Globus pallidus (tissue), 1 donor: ENCODE data around the gene GOLT1A.

Experiments
- DNase-seq: peaks from one replicate; pipeline ENCODE4 v3.0.0-alpha.2; 2015; ENCODE audit warnings: low spot score

GOLT1A gene

DNA sequence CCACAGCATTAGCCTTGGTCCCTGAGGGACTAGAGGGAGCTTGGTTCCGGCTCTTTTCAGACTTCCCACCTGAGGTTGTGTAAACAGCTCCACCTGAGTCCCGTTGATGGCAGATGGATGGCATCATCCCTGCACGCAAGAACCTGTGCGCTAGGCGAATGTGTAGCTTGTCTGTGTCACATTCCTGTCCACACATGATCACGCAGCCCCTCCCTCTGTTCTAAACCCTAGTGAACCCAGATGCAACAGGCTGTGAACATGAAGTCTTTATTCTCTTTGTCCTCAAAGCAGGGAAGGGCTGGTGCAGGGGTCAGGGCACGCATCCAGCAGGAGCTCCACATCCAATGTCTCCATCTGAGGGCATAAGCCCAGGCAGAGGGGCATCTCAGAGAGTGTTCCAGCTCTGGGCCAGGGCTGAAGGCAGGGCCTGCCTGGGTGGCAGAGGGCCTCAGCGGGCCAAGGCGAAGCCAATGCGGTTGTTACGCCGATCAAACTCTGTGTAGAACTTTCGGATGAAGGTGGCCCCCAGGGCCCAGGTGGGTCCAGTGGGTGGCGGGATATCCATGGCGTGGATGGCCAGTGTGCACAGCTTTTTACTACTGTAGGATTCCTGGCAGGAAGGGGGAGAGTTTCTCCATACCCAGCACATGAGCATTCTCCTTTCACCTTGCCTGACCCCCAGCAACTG, 59.1 kb downstream of the GOLT1A start:
- DNase-seq, result no peak

DNA sequence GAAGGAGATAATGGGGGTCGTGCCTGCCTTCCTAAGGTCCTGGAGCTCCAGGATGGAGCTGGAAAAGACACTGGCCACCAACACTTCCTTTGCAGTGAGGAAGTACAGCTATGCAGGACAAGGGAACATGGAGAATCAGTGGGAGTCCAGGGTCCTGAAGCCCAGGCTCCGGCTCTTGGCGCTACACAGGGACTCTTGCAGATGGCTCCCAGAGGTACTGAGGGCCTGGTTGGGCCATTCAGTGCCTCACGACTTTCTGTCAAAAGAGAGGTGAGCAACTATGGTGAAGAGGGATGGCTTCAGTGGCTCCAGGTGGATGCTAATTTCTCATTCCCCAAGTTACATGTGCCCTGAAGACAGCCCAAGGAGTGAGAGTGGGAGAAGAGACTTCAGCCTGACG, 60.1 kb downstream of the GOLT1A start:
- DNase-seq, result no peak

DNA sequence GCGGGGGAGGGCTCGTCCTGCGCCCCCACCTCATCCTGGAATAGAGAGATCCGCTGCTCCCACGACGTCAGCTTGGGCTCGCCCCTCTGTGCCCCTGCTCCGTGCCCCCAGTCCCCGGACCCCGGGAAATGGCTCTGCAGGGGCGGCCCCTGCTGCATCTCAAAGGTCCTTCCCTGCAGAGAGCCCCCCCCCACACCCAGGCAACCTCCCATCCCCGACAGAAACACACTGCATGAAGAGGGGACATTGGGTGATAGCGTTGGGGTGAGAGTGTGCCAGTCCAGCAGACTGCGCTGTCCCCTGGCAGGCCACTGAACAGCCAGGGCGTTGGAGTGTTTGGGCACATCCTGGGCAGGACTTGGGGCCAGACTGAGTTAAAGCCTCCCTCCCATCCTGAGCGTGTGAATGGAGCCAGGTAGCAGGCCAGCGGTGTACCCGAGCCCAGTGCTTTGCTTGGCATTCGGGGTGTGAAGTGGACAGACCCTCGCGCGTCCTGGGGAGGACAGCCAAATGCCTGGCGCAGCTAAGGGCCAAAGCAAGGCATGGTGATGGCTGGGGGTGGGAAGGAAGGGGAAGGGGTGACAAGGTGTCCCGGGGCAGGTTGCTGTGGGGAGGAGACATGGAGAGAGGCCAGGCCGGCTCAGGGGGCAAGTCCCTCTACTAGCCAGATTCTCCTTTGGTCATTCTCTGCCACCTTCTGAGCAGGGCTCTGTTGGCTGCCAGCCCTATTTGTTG, 61.3 kb downstream of the GOLT1A start:
- no peak for DNase-seq

DNA sequence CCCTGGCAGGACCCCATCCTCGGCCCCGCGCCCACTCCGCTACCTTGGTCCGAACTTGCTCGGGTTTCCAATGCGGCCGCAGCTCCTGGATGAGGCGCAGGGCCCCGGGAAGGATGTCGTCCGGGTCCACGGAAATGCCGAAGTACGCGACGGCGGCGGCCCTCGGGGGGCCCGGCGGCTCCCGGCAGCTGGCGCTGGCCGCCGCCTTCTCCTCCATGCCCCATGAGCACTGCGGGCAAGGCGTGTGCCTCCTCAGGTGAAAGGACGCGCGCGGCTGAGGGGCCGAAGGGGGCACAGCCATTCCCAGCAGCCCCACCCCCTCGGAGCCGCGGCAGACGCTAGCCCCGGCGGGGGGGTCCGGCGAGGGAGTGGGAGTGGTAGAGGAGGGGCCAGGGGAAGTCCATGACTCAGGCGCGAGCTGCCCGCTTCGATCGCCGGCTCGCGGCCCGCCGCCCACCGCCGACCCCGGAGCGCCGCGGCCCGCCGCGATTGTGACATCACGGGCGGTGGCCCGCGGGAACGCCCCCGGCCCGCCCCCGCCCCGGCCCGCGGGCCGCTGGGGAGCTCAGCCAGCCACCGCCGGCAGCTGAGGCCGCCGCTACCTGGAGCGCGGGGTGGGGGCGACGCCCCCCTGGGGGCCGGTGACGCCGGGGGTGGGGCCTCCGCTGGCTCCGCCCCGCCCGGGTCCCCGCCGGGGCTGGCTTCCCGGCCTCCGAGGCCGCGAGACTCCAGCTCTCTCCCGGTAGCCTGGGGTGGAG, 62.1 kb downstream of the GOLT1A start, which contains the start of gene ETNK2:
TSS of gene ETNK2 (minus strand) at position 493 of the 758 bp plus-strand sequence. CDS start at position 301, 192 bp downstream.
- DNase-seq, result no peak

DNA sequence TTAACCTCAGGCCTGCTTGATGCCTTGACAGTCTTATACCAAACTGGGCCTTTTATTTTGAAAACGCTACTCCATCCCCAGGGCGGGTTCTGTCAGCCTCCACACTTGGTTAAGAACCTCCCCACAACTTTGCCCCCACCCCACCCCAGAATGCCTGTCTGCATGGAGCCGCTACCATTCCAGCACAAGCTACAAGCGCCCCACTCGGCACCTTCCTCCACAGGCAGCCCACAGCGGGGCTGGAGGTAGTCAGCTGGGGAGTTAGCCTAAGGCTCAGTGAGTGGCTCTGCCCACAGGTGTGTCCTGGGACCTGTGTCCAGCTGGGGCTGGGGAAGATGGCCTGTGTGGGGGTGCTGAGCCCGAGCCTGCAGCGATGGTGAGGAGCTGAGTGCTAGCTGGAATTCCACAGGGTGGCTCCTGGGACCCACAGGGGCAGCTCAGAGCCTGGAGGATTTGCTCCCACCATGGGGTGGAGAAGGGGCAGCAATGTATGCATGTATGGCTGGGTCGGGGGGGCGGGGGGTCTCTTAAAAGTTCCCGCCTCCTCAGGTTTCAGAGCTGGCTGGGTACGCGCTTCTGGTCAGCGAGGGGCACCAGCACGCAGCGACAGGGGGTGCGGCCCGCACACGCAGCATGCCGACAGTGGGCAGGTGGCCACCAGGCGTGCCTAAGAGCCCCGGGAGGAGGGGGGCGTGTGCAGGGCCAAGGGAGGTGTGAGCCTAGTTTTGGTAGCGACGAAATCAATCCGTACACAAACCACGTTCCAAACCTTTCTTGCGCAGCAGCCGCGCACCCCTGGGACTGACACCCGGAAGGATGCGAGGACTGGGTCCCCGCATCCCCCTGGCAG, 62.9 kb downstream of the GOLT1A start:
- DNase-seq, result no peak

DNA sequence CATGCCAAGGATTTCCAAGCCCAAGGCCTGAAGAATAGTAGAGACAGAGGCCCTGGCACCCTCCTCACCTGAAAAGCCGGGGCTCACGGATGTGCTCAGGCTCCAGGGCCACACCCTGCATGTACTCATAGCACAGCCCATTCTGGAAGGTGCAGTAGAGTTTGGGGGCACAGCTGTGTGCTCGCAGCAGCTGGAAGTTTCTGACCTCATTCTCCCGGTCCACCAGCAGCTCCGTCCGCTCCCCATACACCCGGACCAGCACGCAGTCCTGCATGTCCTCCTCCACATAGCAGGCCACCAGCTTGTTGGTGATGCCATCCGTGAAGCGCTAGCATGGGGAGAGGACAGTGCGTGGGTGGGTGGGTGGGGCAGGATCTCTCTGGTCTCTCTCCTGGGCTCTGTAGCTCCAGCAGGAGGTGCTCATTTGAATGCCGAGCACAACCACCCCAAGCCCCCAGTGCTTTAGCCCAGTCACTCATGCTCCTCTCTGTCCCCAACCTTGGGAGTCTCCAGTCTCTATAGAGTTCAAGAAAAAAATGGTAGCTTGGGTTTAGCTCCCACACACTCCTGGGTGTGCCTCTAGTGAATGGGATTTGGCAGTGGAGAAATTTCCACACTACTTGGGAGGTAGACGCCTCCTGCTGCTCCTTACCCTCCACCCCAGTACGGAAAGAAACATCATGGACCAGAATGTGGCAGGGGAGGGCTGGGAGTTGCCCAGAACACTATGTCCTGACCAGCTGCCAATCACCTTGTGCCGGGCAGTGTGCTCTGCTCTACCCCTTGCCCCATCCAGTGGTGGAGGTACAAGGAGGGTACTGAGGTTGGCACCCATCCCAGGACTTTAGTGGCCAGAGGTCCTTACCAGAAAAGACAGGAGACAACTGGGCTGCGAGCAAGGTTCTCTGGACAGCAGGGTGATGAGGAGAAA, 63.9 kb downstream of the GOLT1A start:
- DNase-seq, result no peak

DNA sequence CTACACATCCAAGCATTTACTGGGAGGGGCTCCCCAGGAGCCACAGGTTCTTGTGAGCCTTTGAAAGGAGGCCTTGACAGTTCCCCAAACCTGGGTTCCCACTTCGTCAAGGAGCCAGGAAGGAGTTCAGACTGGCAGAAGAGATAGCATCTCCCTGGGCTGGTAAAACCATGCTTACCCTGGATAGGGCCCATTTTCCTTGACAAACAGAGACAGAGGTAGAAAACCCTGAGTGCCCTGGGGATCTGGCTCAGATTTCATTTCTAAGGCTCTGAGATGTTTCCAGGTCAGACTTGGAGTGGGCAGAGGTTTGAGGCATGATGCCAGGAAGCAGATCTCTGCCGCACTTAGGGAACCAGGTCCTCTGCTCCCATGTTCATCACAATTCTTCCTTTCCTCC, 64.7 kb downstream of the GOLT1A start:
- DNase-seq, result no peak
